NCI-H1930 (cell line): ENCODE results near the gene SPINK5.
"Not testable (repeated sequence)": the region's sequence is repeated elsewhere in the genome, so short reads cannot be mapped to it uniquely, and the experiment has no call there.

Experiments used
- DNase-seq, 2 experiments: peaks; one replicate each; lab custom pipeline; 2025; lab: John Stamatoyannopoulos, UW

SPINK5 gene, protein sequence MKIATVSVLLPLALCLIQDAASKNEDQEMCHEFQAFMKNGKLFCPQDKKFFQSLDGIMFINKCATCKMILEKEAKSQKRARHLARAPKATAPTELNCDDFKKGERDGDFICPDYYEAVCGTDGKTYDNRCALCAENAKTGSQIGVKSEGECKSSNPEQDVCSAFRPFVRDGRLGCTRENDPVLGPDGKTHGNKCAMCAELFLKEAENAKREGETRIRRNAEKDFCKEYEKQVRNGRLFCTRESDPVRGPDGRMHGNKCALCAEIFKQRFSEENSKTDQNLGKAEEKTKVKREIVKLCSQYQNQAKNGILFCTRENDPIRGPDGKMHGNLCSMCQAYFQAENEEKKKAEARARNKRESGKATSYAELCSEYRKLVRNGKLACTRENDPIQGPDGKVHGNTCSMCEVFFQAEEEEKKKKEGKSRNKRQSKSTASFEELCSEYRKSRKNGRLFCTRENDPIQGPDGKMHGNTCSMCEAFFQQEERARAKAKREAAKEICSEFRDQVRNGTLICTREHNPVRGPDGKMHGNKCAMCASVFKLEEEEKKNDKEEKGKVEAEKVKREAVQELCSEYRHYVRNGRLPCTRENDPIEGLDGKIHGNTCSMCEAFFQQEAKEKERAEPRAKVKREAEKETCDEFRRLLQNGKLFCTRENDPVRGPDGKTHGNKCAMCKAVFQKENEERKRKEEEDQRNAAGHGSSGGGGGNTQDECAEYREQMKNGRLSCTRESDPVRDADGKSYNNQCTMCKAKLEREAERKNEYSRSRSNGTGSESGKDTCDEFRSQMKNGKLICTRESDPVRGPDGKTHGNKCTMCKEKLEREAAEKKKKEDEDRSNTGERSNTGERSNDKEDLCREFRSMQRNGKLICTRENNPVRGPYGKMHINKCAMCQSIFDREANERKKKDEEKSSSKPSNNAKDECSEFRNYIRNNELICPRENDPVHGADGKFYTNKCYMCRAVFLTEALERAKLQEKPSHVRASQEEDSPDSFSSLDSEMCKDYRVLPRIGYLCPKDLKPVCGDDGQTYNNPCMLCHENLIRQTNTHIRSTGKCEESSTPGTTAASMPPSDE

GRCh38 chr5:148063861-148064260 lies at the start of gene SPINK5:
Gene SPINK5 (plus strand): TSS chr5:148063980. CDS start chr5:148064045, 65 bp downstream.
- DNase-seq = no peak

GRCh38 chr5:148014276-148014675 lies 49.5 kb upstream of the SPINK5 start:
- no peak for DNase-seq

DNA sequence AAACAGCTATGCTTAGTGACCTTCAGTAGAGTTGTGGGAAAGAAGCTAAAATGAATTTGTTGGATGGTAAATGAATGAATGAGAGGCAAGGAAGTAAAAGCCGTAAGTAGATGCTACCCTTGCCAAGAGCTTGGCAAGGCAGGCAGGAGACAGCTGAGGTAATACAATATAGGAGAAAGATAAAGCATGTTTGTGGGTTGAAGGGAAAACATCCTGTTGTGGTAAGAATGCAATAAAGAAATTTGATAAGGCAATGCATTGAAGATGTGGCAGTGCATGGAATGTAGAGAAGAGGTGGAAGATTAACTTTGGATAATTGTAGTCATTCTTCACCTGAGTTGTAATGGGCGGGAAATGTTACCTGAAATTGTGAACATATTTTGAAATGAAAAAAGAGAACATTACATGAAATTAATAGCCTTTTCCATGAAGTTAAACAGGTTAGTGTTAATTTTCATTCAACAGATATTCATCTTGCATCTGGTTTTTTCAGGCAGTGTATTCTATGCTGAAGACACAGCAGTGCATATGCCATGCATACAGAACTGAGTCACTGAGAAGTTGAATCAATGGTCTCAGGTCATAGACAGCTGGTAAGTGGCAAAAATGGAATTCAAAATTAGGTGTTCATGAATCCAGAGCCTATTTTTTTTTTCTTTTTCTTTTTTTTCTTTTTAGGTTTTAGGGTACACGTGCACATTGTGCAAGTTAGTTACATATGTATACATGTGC lies 43.4 kb upstream of the SPINK5 start:
- no peak for DNase-seq

- DNase-seq = no peak
Observed at GRCh38 chr5:148027505-148027904, 36.3 kb upstream of the SPINK5 start.

DNA sequence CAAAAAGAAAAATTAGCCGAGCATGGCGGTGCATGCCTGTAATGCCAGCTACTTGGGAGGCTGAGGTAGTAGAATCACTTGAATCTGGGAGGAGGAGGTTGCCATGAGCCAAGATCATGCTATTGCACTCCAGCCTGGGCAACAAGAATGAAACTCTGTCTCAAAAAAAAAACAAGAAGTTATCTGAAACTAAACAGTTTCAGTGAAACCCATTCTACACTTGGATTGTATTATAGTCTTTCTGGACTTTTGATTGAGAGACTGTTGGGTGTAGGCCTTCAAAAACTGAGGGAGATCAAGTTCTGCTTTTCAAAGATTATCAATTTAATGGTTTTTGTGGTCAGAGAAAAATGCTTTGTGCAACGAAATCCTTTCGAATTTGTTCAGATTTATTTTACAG lies 34.6 kb upstream of the SPINK5 start:
- no peak for DNase-seq

GRCh38 chr5:148033134-148033533 lies 30.6 kb upstream of the SPINK5 start:
- DNase-seq = no peak

DNA sequence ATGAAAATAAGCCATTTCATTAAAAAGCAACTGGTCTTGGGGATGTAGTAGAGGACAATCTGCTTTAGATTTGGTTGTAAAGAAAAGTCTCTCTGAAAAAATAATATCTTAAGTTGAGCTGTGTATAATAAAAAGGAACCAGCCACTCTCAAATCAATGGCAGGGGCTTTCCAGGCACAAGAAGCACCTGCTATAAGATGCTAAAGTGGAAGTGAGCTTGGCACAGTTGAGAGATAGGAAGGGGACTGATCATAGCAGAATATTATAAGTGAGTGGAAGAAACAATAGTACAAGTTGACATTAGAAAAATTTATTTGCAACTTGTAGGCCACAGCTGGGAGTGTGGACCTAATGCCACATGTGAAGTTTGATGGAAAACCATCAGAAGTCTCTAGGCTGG lies 28.1 kb upstream of the SPINK5 start:
- no peak for DNase-seq

- no peak for DNase-seq
Observed at GRCh38 chr5:148042881-148043280, 20.9 kb upstream of the SPINK5 start.

DNA sequence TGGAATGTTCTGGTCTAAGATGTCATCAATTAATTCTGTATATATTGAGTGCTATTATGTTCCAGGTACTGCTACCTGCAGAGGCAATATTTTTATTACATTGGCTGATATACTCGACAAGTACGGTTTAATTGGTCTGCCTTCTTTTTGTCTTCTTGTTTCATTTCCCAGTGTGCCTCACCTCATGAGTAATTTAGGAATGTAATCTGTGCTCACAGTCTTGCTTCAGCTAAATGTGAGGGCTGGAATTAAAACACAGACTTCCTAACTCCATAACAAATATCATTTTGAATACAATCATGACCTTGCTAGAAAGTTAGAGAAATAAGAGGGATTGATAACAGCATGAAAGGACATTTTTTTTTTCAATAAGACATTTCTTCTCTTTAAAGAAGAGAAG lies 20.1 kb upstream of the SPINK5 start:
- DNase-seq = no peak

- DNase-seq = not testable (repeated sequence)
Observed at GRCh38 chr5:148055160-148055559, 8.6 kb upstream of the SPINK5 start.

DNA sequence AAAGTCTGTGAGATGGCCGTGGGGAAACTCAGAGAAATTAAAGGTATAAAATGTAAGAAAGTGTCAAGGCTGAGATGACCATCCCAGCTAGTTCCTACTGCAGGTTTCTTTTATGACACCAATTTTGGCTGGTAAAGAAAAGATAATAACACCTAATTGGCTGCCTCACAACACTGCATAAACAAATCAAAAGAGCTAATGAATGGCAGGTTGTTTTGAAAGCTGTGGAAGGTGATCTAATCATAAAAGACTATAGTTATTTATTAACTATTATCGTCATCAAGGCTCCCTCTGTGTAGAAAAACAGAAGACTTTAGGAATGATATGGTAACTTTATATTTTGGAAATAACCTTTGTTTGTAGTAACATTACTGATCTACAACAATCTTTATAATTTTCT lies 3.5 kb upstream of the SPINK5 start:
- DNase-seq = no peak

GRCh38 chr5:148060881-148061280 lies 2.9 kb upstream of the SPINK5 start:
- no peak for DNase-seq

DNA sequence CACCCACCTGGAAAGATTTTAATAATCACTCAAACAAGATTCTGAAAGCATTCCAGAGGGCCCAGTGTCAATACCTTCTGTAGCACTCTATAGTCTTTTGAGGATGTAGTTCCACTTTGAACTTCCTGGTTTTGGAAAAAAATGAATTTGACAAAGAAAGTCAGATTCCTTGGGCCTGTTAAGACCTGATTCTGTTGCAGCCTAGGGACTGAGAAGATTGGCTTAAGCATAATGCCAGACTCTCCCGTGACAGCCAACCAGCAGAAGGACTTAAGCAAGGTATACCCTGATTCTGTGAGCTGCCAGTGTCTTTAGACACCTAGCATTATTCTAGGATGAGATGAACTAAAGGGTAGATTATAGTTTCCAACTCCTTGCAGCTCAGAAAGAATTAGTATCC lies 6.8 kb downstream of the SPINK5 start:
- DNase-seq = no peak

- no peak for DNase-seq
Observed at GRCh38 chr5:148072207-148072606, 8.4 kb downstream of the SPINK5 start.

DNA sequence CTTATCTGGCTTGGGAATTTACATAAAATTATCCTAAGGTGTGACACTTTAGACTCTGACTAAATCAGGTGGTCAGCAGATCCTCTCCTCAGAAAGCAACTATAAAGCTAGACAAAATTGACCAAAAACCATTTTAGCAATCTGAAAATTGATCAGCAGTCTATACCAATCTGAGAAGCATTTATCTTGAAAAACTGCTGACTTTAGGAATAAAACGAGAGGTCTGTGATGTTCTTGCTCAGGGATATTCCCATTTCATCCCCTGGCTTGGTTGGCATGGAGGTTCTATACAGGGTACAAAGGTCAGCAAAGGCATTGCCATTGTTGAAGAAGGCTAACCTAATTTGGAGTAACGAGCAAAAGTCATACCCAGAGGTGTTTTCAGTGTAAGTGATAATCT lies 11.7 kb downstream of the SPINK5 start:
- no peak for DNase-seq

- DNase-seq = no peak
Observed at GRCh38 chr5:148083203-148083602, 19.4 kb downstream of the SPINK5 start.

DNA sequence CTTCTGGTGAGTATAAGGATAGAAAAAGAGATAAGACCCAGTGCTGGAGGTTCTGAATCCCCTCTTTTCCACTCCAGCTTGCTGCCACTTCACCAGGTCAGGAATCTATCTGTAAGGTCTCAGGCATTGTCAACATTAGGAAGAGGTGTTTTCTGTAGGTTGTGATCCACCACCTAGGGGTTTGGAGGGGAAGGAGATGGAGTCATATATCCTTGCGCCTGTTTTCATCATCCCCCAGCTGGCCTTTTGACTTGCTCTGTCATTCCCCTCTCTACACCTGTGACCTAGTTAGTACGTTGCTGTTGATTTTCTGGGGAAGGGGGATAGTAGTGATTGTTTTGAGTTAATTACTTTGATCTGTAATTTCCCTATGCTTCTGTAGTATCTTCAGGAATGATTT lies 20.5 kb downstream of the SPINK5 start:
- no peak for DNase-seq

GRCh38 chr5:148085310-148085709 lies 21.5 kb downstream of the SPINK5 start:
- no peak for DNase-seq

DNA sequence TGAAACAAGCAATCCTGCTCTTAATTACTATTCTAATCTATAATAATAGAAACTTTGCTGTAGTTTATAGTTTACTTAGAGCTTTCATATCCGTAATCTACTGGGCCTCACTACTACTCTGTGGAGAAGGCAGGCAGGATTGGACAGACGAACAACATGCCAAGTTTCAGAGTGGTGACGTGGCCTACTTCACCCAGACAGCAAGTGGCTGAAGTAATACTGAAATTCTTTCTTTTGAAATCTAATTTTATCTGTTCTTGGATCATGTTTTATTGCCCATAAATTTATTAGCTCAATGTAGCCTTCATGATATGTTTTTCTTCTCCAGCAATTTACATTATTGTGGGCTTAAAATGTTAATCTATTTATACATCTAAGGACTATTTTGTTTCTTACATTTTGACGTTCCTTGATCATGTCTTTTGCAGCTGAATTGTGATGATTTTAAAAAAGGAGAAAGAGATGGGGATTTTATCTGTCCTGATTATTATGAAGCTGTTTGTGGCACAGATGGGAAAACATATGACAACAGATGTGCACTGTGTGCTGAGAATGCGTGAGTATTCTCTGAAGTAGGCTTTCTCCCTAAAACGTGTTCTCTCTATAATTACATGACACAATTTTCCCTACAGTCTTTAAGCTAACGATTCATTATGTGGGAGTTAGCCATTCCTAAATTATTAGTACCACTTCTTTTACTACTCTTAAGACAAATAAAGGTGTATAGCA lies 22.4 kb downstream of the SPINK5 start:
- DNase-seq = no peak

- DNase-seq = no peak
Observed at GRCh38 chr5:148090146-148090772, 26.5 kb downstream of the SPINK5 start.

GRCh38 chr5:148090773-148091250 lies 27.0 kb downstream of the SPINK5 start:
- no peak for DNase-seq
